Colon (tissue), 2 donors: ENCODE results near the gene NNMT.
A peak's percentile ranks its signal among the peaks of the same experiment; 100 is the strongest.

ENCODE experiments used
- FAIRE-seq: peaks from 2 replicates; lab custom pipeline; 2012; peaks lifted over from hg19 to GRCh38; lab: Jason Lieb, UNC
- donor health status: control.
- donor health status: control.

NNMT gene

DNA sequence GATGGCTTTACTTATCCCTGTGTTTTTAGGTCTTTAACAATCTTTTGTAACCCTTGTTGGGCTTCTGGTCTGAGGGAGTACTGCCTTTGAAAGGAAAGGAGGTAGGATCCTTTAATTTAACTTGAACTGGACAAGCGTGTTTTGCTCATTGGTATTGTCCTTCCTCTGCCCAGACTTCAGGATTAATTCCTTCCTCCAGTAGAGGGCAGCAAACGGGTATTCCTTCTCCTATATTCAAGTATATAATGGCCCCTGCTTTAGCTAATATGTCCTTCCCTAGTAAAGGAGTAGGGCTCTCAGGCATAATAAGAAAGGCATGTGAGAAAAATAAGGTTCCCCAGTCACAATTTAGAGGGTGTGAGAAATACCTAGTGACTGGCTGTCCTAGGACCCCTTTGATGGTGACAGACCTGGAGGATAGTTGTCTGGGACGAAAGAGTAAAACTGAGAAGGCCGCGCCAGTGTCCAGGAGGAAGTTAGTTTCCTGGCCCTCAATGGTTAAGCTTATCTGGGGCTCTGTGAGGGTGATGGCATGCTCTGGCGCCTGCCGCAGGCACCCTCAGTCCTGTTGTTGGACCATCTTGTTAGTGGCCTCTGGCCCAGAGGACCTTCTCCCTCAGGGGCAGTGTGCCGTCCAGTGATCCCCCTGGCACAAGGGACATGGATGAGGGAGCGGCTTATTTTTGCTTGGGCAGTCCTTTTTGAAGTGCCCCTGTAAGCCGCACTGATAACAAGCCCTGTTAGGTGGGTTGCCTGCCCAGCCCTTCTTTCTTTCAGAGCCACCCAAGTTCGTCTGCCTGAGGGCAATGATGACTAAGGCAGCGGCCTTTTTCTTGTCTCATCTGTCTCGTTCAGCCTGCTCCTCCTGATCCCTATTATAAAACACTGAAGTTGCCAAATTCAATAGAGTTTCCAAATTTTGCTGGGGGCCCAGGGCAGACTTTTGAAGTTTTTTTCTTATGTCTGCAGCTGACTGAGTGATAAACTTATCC, 52.3 kb downstream of the NNMT start:
- peak; percentile 38 for FAIRE-seq

DNA sequence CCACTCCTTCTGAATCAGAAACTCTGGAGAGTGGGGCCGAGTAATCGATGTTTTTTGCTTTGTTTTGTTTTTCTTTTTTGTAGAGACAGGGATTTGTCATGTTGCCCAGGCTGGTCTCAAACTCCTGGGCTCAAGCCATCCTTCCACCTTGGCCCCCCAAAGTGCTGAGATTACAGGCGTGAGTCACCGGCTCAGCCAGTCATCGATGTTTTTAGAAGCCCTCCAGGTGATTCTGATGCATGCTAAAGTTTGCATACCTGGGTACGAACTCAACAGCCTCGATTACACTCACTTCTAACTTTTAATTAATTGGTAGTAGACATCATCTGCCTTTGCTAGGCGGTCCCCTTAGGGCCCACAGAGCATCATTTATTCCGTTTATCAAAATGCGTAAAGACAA, 53.8 kb downstream of the NNMT start:
- no peak for FAIRE-seq

DNA sequence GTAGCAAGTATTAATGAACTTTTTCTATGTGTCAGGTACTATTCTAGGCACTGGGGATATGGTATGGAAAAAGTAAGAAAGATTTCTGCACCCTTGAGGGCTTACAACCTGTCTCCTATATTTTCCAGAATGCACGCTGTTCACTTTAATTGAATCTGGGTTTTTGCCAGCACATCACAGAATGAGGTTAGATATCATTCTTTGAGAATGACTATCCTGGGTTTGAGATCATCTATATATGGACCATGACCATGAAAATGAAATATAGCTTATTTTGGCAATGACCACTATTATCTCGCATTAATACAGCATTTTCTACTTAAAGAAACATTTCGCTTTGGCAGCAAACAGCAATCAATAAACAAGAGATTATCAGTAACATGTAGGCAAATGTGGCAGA, 57.2 kb downstream of the NNMT start:
- FAIRE-seq: no peak

DNA sequence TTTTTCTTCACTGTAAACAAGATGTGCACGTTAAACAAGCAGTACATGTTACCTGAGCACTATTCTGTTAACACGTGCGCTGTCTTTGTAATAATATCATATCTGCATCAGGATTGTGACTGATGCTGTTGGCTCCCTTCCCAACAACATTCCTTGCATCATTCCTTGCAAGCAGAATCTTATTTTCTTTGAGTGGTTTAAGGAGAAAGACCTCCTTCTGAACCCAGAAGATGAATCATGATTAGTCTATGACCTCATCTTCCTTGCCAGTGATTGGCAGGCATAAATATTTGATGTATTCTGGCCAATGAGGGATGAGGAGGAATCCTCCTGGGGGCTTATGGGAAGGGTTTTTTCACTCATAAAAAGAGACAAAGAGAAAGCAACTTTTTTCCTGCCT, 57.9 kb downstream of the NNMT start:
- no peak for FAIRE-seq

DNA sequence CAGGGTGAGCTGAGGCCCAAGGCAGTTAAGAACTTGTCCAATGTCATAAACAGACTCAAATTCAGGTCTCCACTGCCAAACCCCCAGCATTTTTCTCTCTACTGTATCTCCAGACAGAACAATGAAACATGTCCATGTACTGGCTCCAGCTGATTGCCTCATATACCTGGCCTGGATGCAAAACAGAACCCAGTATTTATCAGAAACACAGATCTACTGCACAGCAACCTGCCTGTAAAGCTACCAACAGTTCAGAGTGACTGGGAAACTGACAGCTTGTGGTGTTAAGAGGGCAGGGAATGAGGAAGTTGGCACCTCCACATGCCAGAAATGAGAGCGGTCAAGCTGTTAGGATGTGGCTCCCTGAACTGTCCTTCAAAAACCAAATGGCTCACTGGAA, 62.5 kb downstream of the NNMT start:
- no peak for FAIRE-seq

DNA sequence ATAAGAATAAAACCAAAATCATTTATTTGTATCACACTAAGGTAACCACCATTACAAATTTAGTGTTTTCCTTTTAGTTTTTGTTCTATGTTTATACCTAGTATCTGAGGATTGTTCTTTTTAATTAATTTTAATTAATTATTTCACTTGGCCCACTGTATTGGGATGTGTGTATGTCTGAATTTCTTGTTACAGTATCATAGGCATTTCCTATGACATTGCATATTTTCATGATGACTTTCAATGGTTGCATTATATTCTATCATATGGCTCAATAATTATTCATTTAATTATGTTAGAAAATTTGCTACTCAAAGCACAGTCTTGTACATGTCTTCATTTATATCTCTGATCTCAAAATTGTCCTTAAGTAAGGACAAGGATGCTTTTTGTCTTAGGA, 63.1 kb downstream of the NNMT start:
- FAIRE-seq: no peak

DNA sequence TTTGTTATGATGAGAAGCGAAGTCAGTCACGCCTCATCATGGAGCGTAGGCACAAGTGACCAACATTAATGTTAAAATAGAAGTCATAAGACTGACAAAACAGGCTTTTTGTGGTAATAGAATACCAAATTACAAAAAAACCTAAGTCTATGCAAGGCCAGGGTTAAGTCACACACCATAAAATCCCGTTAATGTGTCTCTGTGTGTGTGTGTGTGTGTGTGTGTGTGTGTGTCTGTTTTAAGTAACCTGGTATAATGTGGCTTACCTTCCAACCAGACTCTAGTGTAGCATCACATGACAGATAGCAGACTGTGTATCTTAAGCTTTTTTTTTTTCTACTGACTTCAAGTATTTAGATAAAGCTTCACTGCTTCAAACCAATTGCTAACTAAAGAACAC, 66.1 kb downstream of the NNMT start:
- no peak for FAIRE-seq

DNA sequence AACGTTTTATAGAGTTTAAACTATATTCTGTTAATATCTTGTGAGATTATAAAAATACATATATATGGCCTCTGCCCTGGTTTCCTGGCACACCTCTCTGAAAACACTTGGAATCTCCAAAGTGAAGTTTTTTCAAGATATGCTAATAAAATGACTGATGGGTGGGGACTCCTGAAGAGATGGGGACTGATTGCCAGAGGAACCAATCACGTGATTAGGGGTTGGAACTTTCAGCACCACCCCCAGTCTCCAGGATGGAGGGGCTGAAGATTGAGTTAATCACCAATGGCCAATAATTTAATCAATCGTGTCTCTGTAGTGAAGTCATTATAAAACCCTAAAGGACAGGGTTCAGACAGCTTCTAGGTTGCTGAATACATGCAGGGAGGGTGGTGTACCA, 66.8 kb downstream of the NNMT start:
- no peak for FAIRE-seq
